ENCODE results near the gene KCNIP2. TPM values are rescaled to one million over a fixed set of nuclear protein-coding genes. Genes with fewer than 3 reads are reported as not detected.

KCNIP2 gene
- total RNA-seq, 1 donor from 2014 or later = not detected

- FAIRE-seq (no peak), DNase-seq (ENCODE audit: low read depth) (no peak)
- H3K4me3 ChIP-seq (ENCODE audit: low read depth, low read length) = no peak overlapping the region
- H3K36me3 ChIP-seq (ENCODE audit: control insufficient read depth, insufficient read depth, low read length) = peaks cover 4% of the 10 kb centered on the region
- no peaks in the 10 kb centered on the region for H3K27me3 ChIP-seq (ENCODE audit: control insufficient read depth, insufficient read depth, low read length)
- no peak for TF ChIP-seq CTCF (IDR thresholded peaks at IDR 0.05; ENCODE audit: insufficient read depth, low read length, severe bottlenecking)
These were observed 5.3 kb upstream of the KCNIP2 start for GRCh38 chr10:101848894-101849351.

GRCh38 chr10:101848408-101848807 is 4.8 kb upstream of the KCNIP2 start:
- Histone ChIP-seq H3K4me3 (ENCODE audit: low read depth, low read length) (no peak overlapping the region), H3K27me3 (ENCODE audit: control insufficient read depth, insufficient read depth, low read length) (no peaks in the 10 kb centered on the region), H3K36me3 (ENCODE audit: control insufficient read depth, insufficient read depth, low read length) (peaks cover 4% of the 10 kb centered on the region)
- TF ChIP-seq CTCF (IDR thresholded peaks at IDR 0.05; ENCODE audit: insufficient read depth, low read length, severe bottlenecking) = no peak
- no peak for DNase-seq (ENCODE audit: low read depth)
- FAIRE-seq = peak; percentile 60

- Histone ChIP-seq H3K4me3 (ENCODE audit: low read depth, low read length) (no peak overlapping the region), H3K27me3 (ENCODE audit: control insufficient read depth, insufficient read depth, low read length) (no peaks in the 10 kb centered on the region), H3K36me3 (ENCODE audit: control insufficient read depth, insufficient read depth, low read length) (peaks cover 2% of the 10 kb centered on the region)
- TF ChIP-seq CTCF (IDR thresholded peaks at IDR 0.05; ENCODE audit: insufficient read depth, low read length, severe bottlenecking) = no peak
- DNase-seq (ENCODE audit: low read depth) = no peak
- no peak for FAIRE-seq
These were observed 2.3 kb upstream of the KCNIP2 start for GRCh38 chr10:101845893-101846292.

GRCh38 chr10:101841826-101842225 is 1.8 kb downstream of the KCNIP2 start:
- TF ChIP-seq CTCF (IDR thresholded peaks at IDR 0.05; ENCODE audit: insufficient read depth, low read length, severe bottlenecking) = no peak
- Histone ChIP-seq H3K36me3 (ENCODE audit: control insufficient read depth, insufficient read depth, low read length) (peaks cover 1% of the 10 kb centered on the region), H3K4me3 (ENCODE audit: low read depth, low read length) (no peak overlapping the region), H3K27me3 (ENCODE audit: control insufficient read depth, insufficient read depth, low read length) (no peaks in the 10 kb centered on the region)
- no peak for FAIRE-seq
- DNase-seq (ENCODE audit: low read depth) = no peak

- FAIRE-seq (no peak), DNase-seq (ENCODE audit: low read depth) (peak; percentile 70)
- Histone ChIP-seq H3K4me3 (ENCODE audit: low read depth, low read length) (peak overlapping the region; percentile 9), H3K27me3 (ENCODE audit: control insufficient read depth, insufficient read depth, low read length) (no peaks in the 10 kb centered on the region), H3K36me3 (ENCODE audit: control insufficient read depth, insufficient read depth, low read length) (peaks cover under 1% of the 10 kb centered on the region)
- TF ChIP-seq CTCF (IDR thresholded peaks at IDR 0.05; ENCODE audit: insufficient read depth, low read length, severe bottlenecking) = peak; percentile 97
These were observed 2.7 kb downstream of the KCNIP2 start for GRCh38 chr10:101840741-101841453.
